Measurements from ENCODE around the gene FGF14. TPM values are rescaled to one million over a fixed set of nuclear protein-coding genes. Genes with fewer than 3 reads are reported as not detected.

FGF14 gene
- total RNA-seq, 1 donor from 2014 or later, result not detected

GRCh38 chr13:101779147-101779546 is 622.7 kb downstream of the FGF14 start:
- FAIRE-seq (no peak), DNase-seq (ENCODE audit: low read depth) (no peak)
- no peak overlapping the region for H3K4me3 ChIP-seq (ENCODE audit: low read depth, low read length)
- no peaks in the 10 kb centered on the region for H3K36me3 ChIP-seq (ENCODE audit: control insufficient read depth, insufficient read depth, low read length)
- H3K27me3 ChIP-seq (ENCODE audit: control insufficient read depth, insufficient read depth, low read length), result no peaks in the 10 kb centered on the region
- TF ChIP-seq CTCF (IDR thresholded peaks at IDR 0.05; ENCODE audit: insufficient read depth, low read length, severe bottlenecking), result no peak

GRCh38 chr13:101775267-101775666 is 626.6 kb downstream of the FGF14 start:
- FAIRE-seq (no peak), DNase-seq (ENCODE audit: low read depth) (no peak)
- Histone ChIP-seq H3K36me3 (ENCODE audit: control insufficient read depth, insufficient read depth, low read length) (no peaks in the 10 kb centered on the region), H3K27me3 (ENCODE audit: control insufficient read depth, insufficient read depth, low read length) (no peaks in the 10 kb centered on the region), H3K4me3 (ENCODE audit: low read depth, low read length) (no peak overlapping the region)
- no peak for TF ChIP-seq CTCF (IDR thresholded peaks at IDR 0.05; ENCODE audit: insufficient read depth, low read length, severe bottlenecking)

GRCh38 chr13:101774393-101774792 is 627.5 kb downstream of the FGF14 start:
- no peak for TF ChIP-seq CTCF (IDR thresholded peaks at IDR 0.05; ENCODE audit: insufficient read depth, low read length, severe bottlenecking)
- no peak overlapping the region for H3K4me3 ChIP-seq (ENCODE audit: low read depth, low read length)
- H3K36me3 ChIP-seq (ENCODE audit: control insufficient read depth, insufficient read depth, low read length), result no peaks in the 10 kb centered on the region
- H3K27me3 ChIP-seq (ENCODE audit: control insufficient read depth, insufficient read depth, low read length), result no peaks in the 10 kb centered on the region
- FAIRE-seq (peak; percentile 64), DNase-seq (ENCODE audit: low read depth) (no peak)

GRCh38 chr13:101773062-101773461 is 628.8 kb downstream of the FGF14 start:
- TF ChIP-seq CTCF (IDR thresholded peaks at IDR 0.05; ENCODE audit: insufficient read depth, low read length, severe bottlenecking), result no peak
- no peak overlapping the region for H3K4me3 ChIP-seq (ENCODE audit: low read depth, low read length)
- DNase-seq (ENCODE audit: low read depth), result peak; percentile 15
- H3K36me3 ChIP-seq (ENCODE audit: control insufficient read depth, insufficient read depth, low read length), result no peaks in the 10 kb centered on the region
- H3K27me3 ChIP-seq (ENCODE audit: control insufficient read depth, insufficient read depth, low read length), result no peaks in the 10 kb centered on the region
- FAIRE-seq, result no peak

GRCh38 chr13:101767131-101767530 is 634.7 kb downstream of the FGF14 start:
- DNase-seq (ENCODE audit: low read depth) (no peak), FAIRE-seq (no peak)
- H3K36me3 ChIP-seq (ENCODE audit: control insufficient read depth, insufficient read depth, low read length), result no peaks in the 10 kb centered on the region
- no peak overlapping the region for H3K4me3 ChIP-seq (ENCODE audit: low read depth, low read length)
- no peaks in the 10 kb centered on the region for H3K27me3 ChIP-seq (ENCODE audit: control insufficient read depth, insufficient read depth, low read length)
- no peak for TF ChIP-seq CTCF (IDR thresholded peaks at IDR 0.05; ENCODE audit: insufficient read depth, low read length, severe bottlenecking)

GRCh38 chr13:101763191-101763590 is 638.7 kb downstream of the FGF14 start:
- Histone ChIP-seq H3K4me3 (ENCODE audit: low read depth, low read length) (no peak overlapping the region), H3K27me3 (ENCODE audit: control insufficient read depth, insufficient read depth, low read length) (peaks cover 2% of the 10 kb centered on the region), H3K36me3 (ENCODE audit: control insufficient read depth, insufficient read depth, low read length) (no peaks in the 10 kb centered on the region)
- DNase-seq (ENCODE audit: low read depth) (no peak), FAIRE-seq (no peak)
- TF ChIP-seq CTCF (IDR thresholded peaks at IDR 0.05; ENCODE audit: insufficient read depth, low read length, severe bottlenecking), result no peak

Measured in bronchial epithelial cell (primary cell).